Measurements from ENCODE around the gene TNIK.

DNA sequence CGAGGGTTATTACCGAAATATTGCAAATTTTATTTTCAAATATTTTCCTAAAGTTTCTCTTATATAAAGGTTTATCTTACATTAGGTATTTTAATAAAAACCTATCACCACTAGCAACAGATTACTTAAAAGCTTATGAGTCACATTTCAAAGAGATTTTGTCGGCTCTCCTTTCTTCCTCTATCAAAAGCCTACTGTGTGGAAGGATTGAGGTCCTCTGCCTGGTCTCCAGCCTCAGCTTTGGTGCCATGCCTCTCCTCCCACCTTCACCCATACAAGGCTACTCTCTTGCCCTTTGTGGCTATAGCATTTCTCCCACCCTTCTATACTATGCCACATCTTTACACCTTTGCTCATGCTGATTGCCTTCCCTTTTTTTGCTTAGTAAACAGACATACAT lies 199.3 kb downstream of the TNIK start:
- TF ChIP-seq POLR2AphosphoS5 (IDR thresholded peaks at IDR 0.05; ENCODE audit: low read depth, low read length) (no peak), TAF1 (IDR thresholded peaks at IDR 0.05; ENCODE audit: borderline replicate concordance, low read depth, low read length) (no peak), POLR2A (IDR thresholded peaks at IDR 0.05; ENCODE audit: low read depth, low read length) (no peak)

All from GM12892 (cell line).